HG03108 (cell line): ENCODE measurements around the gene AP5M1.
"Not testable (repeated sequence)": the region's sequence is repeated elsewhere in the genome, so short reads cannot be mapped to it uniquely, and the experiment has no call there.

Source experiments
- ATAC-seq: cut with Tn5 transposase; IDR thresholded peaks from one replicate; pipeline ENCODE4 v1.9.1; 2021; ENCODE audit warnings: moderate library complexity; ENCODE audit not compliant: unreplicated experiment

The AP5M1 gene

GRCh38 chr14:57290751-57291150 lies 22.0 kb downstream of the AP5M1 start:
- no peak for ATAC-seq

- ATAC-seq = no peak
Measured at GRCh38 chr14:57291692-57292647, 23.2 kb downstream of the AP5M1 start.

- no peak for ATAC-seq
Measured at GRCh38 chr14:57293866-57294837, 25.4 kb downstream of the AP5M1 start.

GRCh38 chr14:57295239-57295638 lies 26.5 kb downstream of the AP5M1 start:
- ATAC-seq = no peak

GRCh38 chr14:57297852-57298251 lies 29.1 kb downstream of the AP5M1 start:
- ATAC-seq = no peak

- no peak for ATAC-seq
Measured at GRCh38 chr14:57299511-57299910, 30.7 kb downstream of the AP5M1 start.

GRCh38 chr14:57302883-57303282 lies 34.1 kb downstream of the AP5M1 start:
- no peak for ATAC-seq

GRCh38 chr14:57314396-57315089 lies 45.8 kb downstream of the AP5M1 start:
- ATAC-seq = no peak

- ATAC-seq = no peak
Measured at GRCh38 chr14:57317248-57317833, 48.6 kb downstream of the AP5M1 start.

GRCh38 chr14:57319636-57320192 lies 50.9 kb downstream of the AP5M1 start:
- no peak for ATAC-seq

- ATAC-seq = no peak
Measured at GRCh38 chr14:57323721-57324120, 55.0 kb downstream of the AP5M1 start.

GRCh38 chr14:57326253-57326652 lies 57.5 kb downstream of the AP5M1 start:
- peak; percentile 89 for ATAC-seq

- ATAC-seq = no peak
Measured at GRCh38 chr14:57329833-57330232, 61.1 kb downstream of the AP5M1 start.

- ATAC-seq = not testable (repeated sequence)
Measured at GRCh38 chr14:57332475-57332874, 63.7 kb downstream of the AP5M1 start.

GRCh38 chr14:57333726-57334125 lies 65.0 kb downstream of the AP5M1 start:
- ATAC-seq = not testable (repeated sequence)

- not testable (repeated sequence) for ATAC-seq
Measured at GRCh38 chr14:57343545-57344297, 75.0 kb downstream of the AP5M1 start.

- ATAC-seq = no peak
Measured at GRCh38 chr14:57345106-57345505, 76.3 kb downstream of the AP5M1 start.

GRCh38 chr14:57346741-57347140 lies 78.0 kb downstream of the AP5M1 start:
- ATAC-seq = no peak
